GM18867 (cell line): ENCODE results near the gene RAC3.

ENCODE experiments used
- ATAC-seq: cut with Tn5 transposase; IDR thresholded peaks from one replicate; pipeline ENCODE4 v1.9.1; 2021; ENCODE audit warnings: mild to moderate bottlenecking, moderate library complexity; ENCODE audit not compliant: unreplicated experiment

RAC3 gene

DNA sequence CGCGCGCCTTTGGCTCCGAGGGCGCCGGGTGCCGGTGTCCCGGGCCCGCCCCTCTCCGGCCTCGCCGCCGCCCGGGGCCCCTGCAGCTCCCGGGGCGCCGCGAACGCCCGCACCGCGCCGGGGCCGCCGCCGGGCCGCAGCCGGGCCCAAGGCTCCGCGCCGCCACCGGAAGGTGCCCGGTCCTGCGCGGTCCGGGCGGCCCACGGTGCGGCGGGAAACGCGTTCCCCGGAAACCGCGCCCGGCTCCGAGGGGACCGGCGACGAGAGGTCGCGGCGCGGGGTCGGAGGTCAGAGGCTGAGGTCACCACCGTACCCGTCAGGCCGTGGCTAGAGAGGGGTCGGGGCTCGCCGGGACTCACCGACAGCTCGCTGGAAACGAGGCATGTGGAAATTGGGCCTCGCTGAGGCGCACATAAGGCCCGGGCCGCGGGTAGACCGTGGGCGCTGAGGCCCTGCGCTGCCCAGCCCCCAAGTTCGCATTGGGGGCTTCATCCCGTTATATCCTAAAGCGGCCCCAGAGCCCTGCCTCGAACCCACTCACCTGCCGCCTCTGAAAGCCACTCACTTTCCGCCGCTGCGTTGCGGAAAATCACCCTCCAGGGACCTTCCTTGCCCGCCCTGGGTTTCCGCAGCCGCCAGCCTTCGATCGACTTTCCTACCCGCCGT is 34.3 kb downstream of the RAC3 start, which contains the start of gene DUS1L:
DUS1L (minus strand) TSS at position 167 of the 666 bp plus-strand sequence. CDS start 745 bp downstream, outside the sequence.
- peak; percentile 69 for ATAC-seq

DNA sequence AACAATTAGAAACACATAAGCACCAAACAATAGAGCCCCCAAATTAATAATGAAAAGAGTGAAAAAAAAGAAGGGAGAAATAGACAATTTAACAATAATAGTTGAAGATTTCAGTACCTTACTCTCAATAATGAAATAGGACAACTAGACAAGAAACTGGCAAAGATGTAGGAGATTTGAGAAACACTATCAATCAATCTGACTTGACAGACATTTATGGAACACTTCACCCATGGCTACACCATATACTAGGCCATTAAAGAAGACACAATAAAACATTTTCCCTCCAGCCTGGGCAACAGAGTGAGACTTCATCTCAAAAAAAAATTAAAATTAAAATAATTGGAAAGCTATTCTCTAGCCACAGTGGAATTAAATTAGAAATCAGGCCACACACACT is 39.1 kb downstream of the RAC3 start:
- no peak for ATAC-seq

DNA sequence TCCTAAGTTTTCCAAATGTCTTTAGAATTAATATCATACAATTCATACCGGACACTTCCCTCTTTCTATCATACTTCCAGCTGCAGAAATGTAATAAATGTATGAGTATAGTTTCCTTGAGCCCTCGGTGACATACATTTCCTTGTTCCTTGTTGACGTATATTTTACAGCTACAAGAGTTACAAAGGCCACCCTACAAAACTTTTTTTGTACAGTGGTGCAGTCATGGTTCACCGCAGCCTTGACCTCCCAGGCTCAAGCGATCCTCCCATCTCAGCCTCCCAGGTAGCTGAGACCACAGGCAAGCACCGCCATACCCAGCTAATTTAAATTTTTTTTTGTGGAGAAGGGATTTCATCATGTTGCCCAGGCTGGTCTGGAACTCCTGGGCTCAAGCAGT is 41.3 kb downstream of the RAC3 start:
- no peak for ATAC-seq

DNA sequence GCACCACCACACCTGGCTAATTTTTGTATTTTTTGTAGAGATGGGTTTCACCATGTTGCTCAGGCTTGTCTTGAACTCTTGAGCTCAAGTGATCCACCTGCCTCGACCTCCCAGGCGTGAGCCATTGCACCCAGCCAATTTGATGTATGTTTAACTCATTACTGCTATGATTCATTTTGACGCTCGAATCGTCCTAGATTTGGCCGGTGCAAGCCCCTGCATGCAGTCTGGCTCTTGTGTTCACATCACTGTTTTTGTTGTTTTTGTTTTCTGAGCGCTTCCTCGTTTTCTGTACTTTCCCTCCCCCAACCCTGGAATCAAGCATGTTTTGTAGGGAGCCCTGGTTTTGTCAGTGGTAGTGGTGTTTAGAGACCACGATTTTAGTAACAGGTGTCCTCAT is 42.0 kb downstream of the RAC3 start:
- ATAC-seq: no peak

DNA sequence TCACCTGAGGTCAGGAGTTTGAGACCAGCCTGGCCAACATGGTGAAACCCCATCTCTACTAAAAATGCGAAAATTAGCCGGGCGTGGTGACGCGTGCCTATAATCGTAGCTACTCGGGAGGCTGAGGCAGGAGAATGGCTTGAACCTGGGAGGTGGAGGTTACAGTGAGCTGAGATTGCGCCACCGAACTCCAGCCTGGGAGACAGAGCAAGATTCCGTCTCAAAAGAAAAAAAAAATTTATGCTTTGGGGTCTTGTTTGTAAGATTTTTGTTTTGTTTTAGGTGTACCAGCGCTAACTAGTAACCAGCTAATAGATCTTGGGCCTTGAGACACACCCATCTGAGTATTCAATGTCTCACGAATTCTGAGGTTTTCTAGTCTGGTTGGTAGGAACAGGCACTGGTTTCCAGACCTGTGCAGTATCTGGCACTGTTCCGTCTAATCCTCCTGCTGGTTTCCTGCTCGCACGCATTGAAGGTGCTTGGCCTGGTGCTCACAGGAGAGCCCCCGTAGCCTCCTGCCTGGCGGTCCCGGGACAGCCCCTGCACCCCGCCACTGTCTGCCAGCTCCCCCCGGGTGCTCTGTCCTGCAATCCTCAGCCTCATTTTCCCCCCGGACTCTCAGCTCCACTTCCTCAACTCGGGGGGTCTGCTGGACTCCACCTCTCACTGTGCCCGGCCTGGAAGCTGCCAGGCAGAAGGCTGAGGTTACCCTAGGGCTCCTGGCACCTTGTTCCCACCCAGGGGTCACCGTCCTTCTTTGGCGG is 44.7 kb downstream of the RAC3 start:
- no peak for ATAC-seq

DNA sequence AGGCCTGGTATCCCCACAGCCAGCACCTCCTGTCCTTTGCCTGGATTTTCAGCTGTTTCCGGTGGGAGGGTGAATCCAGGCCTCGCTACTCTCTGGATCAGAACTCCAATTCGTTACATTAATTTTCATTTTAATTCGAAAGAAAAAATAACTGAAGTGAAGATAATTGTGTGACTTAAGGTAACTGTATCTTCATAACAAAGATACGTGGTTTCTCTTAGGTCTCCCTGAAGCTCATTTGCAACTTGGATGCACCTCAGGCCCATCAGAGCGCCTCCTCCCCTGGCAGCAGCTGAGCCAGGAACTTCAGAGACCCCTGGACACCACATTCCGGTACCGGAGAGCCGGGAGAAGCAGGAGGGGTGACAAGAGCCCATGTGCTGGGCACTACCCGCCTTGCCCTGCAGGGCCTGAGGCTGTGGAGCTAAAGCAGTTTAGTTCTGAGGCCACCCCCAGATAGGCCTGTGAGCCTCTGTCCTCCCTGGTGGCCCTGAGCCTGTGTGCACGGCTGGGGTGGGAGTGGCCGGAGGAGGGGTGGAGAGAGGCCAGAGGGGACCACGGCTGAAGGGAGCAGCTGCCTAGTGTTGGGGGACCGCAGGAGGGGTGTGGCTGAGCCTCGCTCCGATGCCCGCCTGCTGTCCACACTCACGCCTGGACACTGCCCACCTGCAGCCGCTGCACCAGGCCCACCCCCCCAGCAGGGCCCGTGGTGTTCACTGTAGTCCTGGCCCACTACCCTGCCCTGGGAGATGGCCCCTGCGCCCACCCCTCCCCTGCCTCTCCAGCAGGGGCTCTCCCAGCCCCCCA is 45.5 kb downstream of the RAC3 start:
- ATAC-seq: no peak

DNA sequence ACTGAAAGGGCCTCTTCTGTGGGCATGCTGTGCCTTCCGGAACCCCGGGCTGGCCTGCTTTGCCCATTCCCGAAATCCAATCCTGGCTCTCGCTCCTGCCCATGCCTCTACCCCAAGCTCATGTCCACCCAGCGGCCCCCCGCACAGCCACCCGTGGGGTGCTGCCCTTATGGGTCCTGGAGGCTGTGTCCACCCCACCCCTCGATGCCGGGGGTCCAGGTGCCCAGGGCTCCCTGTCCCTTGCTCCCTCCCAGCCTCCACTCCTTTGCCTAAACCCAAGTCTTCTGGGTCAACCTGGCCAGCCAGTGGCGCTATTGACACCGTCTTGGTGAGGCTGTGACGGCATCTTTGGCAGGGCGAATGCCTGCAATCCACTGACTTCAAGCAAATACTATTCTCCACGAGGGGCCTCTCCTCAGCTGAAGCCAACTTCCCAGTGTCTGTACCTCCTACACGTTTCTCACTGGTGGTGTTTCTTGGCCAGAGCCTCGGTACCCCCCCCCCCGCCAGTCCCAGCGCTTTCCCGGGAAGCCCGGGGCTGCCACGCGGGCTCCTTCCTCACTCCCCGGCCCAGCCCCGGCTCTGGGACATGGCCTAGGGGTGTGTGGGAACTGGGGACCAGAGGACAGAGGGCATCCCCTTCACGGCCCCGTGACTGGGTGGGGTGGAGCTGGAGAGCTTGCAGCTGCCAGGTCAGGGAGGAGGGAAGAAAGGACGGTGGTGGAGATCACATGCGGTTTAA is 46.3 kb downstream of the RAC3 start:
- ATAC-seq: no peak

DNA sequence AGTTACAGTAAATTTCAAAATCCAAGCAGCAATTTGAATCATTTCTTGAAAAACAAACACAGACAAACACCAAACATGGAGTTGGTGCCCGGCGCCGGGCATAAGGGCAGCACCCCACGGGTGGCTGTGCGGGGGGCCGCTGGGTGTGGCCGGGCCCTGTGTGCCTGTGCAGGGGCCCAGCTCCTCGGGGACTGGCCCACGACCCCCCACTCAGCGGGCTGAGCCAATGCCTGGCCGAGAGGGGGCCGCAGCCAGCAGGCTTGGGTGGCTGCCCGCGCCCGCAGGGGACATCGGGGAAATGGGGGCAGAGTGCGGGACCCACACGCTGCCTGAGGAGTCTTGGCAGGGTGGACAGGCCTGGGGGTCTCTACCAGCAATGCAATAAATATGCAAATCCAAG is 47.0 kb downstream of the RAC3 start:
- no peak for ATAC-seq

DNA sequence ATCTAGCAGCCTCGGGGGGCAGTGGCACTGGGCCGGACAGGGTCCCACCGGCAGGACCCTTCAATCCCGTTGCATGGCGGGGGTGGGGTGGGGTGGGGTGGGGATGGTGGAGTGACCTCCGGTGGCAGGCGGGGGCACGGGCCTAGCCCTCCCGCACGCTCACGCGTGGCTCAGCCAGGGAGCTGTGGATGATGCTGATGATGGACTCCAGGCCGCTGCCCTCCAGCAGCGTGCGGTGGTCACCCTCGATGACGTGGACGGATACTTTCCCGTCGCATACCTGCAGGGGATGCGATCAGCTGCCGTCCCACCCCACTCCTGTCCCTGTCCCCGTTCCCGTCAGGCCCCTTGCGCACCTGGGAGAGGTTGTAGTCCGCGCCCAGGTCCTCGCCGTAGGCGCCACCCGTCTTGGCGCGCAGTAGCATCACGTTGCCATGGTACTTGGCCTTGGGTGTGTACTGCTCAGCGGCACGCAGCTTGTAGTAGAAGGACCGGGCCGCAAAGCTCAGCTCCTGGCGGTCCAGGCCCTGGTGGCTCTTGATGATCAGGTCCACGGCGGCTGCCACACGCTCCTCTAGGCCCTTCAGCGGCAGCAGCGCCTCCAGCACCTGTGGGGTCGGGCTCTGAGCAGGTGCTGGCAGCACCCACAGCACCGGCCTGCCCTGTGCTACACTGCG is 47.7 kb downstream of the RAC3 start:
- no peak for ATAC-seq

DNA sequence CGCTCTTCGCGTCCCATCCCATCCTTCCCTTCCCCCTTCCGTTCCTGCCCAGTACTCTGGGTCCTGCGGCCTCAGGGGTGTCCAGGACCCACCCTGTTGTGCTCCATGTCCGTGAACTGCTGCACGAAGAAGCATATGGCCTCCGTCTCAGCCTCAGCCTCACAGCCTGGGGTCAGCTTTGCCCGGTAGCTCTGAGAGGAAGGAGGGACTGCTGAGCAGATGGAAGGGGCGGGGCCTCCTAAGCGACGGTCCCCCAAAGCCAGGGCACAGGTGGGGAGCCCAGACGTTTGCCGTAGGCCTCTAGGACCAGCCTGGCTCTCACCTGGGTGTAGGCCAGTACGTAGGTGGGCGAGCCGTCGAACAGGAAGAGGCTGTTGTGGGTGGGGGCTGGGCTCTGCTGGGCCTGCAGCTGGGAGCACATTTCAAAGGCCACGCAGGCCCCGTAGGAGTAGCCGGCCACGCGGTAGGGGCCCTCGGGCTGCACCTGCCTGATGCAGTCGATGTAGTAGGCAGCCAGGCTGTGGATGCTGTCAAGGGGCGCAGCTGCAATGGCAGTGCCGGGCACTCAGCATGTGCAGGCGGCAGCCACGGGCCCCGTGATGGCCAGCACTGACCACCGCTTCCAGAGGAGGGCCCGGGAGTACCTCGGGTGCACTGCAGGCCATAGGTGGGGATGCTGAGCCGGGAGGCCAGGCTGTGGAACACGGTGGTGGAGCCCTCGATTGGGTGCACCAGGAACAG is 48.7 kb downstream of the RAC3 start:
- ATAC-seq: no peak

DNA sequence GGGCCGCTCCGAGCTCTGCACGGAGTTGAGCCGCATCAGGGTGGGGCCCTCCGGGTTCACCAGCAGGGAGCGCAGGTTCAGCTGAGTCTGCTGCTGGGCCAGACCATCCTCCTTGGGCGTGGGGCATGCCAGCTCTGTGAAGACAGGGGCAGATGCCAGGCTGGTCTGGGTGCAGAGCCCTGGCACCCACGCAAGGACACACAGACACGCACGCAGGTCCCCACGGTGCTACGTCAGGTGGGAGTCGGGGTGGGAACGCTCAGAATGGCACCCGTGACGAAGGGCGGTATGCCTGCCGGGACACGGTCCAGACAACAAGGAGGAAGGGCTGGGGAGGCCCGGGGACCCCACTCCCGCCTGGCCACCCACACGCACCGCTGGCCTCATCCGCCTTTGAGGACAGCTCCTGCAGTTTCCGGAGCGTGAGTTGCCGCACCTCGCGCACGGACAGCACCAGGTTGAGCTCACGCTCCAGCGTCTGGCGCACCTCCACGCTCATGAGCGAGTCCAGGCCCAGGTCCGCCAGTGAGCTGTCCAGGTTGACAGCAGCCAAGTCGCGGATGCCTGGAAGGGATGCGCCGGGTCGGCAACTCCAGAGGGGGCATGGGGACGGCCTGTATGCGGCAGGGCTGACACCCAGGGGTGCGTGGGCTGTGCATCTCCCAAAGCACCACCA is 49.4 kb downstream of the RAC3 start:
- no peak for ATAC-seq

DNA sequence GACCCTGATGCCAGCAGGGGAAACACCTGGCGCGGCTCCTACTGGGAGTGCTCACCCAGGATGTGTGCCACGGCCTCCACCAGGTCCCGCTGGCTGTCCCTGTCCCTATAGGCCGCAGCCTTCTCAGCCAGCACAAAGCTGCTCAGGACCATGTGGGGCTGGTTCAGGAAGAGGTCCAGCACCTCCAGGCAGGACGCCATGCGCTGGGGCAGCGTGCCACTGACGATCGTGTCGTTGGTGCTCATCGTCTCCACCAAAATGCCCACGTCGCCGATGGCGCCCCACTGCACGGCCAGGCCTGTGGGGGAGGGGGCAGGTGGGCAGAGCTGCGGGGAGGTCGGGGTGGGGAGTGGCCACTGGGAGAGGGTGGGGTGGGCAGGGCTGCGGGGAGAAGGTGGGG is 50.1 kb downstream of the RAC3 start:
- no peak for ATAC-seq

DNA sequence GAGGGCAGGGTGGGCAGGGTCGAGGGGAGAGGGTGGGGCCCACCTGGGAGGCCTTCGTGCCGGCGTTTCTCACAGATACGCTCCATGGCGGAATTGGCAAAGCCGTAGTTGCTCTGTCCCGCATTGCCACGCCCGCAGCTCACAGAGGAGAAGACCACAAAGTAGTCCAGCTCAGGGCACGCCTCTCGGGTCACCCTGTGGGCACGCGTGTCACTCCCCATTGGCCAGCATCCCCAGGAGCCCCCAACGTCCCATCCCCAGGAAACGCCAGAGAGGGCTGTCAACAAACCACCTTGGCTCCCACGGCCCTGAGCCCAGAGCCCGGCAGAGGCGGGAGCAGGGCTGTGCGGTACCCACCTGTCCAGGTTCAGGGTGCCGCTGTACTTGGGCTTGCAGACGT is 50.5 kb downstream of the RAC3 start:
- no peak for ATAC-seq

DNA sequence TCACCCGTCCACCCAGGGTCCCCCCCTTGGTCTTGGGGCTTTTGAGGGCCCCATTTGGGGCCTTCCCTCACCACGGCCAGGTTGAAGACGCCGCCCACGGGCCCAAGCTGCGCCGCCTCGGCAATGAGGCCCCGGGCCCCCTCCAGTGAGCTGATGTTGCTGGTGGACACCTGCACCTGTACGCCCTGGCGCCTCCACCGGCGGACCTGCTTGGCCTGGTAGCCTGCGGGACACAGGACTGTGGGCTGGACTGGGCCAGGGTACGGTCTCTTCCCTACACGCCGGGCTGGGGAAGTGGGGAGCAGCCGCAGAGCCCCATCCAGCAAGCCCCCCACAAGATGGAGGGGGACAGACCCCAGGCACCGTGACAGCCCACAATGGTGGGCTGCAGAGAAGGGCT is 51.0 kb downstream of the RAC3 start:
- no peak for ATAC-seq

DNA sequence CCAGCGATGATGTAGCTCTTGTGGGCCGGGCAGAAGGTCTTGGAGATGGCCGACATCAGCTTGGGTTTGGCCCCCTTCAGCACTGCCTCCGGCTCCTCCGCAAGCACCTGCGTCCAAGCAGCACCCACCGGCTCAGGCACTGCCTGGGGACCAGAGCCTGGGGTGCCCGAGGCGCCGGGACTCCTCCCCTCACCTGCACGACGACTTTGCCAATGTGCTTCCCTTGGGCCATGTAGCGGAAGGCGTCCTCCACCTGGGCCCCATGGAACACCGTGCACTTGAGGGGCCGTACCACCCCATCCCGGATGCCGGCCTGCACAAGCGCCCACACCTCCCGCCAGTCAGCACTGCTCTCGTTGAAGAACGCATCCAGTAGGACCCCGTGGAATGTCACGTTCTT is 51.5 kb downstream of the RAC3 start:
- ATAC-seq: no peak
